SK-N-SH treated with all-trans-retinoic acid at 6 μM for 48 hours (cell line): ENCODE results near the gene LAPTM5.

ENCODE experiments used
- ATAC-seq: fragments of 200-7000 bp; cut with Tn5 transposase; 3 replicates; pipeline ENCODE4 v1.9.1; 2020; ENCODE audit warnings: mild to moderate bottlenecking, moderate library complexity
- ARNTL ChIP-seq: fragments of 450-650 bp; formaldehyde crosslinking; IDR thresholded peaks from 2 replicates; pipeline ENCODE4 v1.5.0; 2020; ENCODE audit warnings: low read depth, mild to moderate bottlenecking, moderate library complexity, borderline replicate concordance
- BACH2 ChIP-seq: fragments of 250-450 bp; sonication (Bioruptor Pico); IDR thresholded peaks from 2 replicates; pipeline ENCODE4 v1.9.0; 2021; ENCODE audit warnings: mild to moderate bottlenecking, borderline replicate concordance
- CREB5 ChIP-seq: fragments of 250-450 bp; sonication (Bioruptor Pico); IDR thresholded peaks from 2 replicates; pipeline ENCODE4 v1.5.1; 2020; ENCODE audit warnings: low read depth, mild to moderate bottlenecking, moderate library complexity
- CSDC2 ChIP-seq: fragments of 250-450 bp; sonication (Bioruptor Pico); IDR thresholded peaks from 2 replicates; pipeline ENCODE4 v1.5.0; 2020; ENCODE audit warnings: mild to moderate bottlenecking, moderate library complexity
- CSRNP3 ChIP-seq: fragments of 250-450 bp; sonication (Bioruptor Pico); IDR thresholded peaks from 2 replicates; pipeline ENCODE4 v1.5.1; 2021; ENCODE audit warnings: mild to moderate bottlenecking, moderate library complexity
- ESRRG ChIP-seq: fragments of 250-450 bp; sonication (Bioruptor Pico); IDR thresholded peaks from 2 replicates; pipeline ENCODE4 v1.6.1; 2021; ENCODE audit warnings: mild to moderate bottlenecking
- GLIS3 ChIP-seq: fragments of 250-450 bp; sonication (Bioruptor Pico); IDR thresholded peaks from 2 replicates; pipeline ENCODE4 v1.5.0; 2020; ENCODE audit warnings: mild to moderate bottlenecking, moderate library complexity
- ISL1 ChIP-seq: fragments of 250-450 bp; sonication (Bioruptor Pico); IDR thresholded peaks from 2 replicates; pipeline ENCODE4 v2.1.2; 2022; ENCODE audit warnings: mild to moderate bottlenecking, moderate library complexity
- PATZ1 ChIP-seq: fragments of 250-450 bp; sonication (Bioruptor Pico); IDR thresholded peaks from 2 replicates; pipeline ENCODE4 v1.8.0; 2020; ENCODE audit warnings: mild to moderate bottlenecking, moderate library complexity, borderline replicate concordance
- POU6F1 ChIP-seq: fragments of 250-450 bp; sonication (Bioruptor Pico); IDR thresholded peaks from 2 replicates; pipeline ENCODE4 v1.8.0; 2021; ENCODE audit warnings: low read depth, mild to moderate bottlenecking, moderate library complexity, borderline replicate concordance
- PPARA ChIP-seq: fragments of 250-450 bp; sonication (Bioruptor Pico); IDR thresholded peaks from 2 replicates; pipeline ENCODE4 v1.5.0; 2020; ENCODE audit warnings: mild to moderate bottlenecking, borderline replicate concordance
- RARB ChIP-seq: fragments of 250-450 bp; sonication (Bioruptor Pico); IDR thresholded peaks from 2 replicates; pipeline ENCODE4 v1.8.0; 2021; ENCODE audit warnings: mild to moderate bottlenecking, moderate library complexity
- SNAI2 ChIP-seq: fragments of 250-450 bp; sonication (Bioruptor Pico); IDR thresholded peaks from 2 replicates; pipeline ENCODE4 v1.5.0; 2020; ENCODE audit warnings: mild to moderate bottlenecking, moderate library complexity
- TCF4 ChIP-seq: fragments of 250-450 bp; sonication (Bioruptor Pico); IDR thresholded peaks from 2 replicates; pipeline ENCODE4 v1.8.0; 2021; ENCODE audit warnings: mild to moderate bottlenecking, moderate library complexity, borderline replicate concordance
- TOX ChIP-seq: fragments of 250-450 bp; sonication (Bioruptor Pico); IDR thresholded peaks from 2 replicates; pipeline ENCODE4 v1.8.0; 2021; ENCODE audit warnings: mild to moderate bottlenecking, moderate library complexity, borderline replicate concordance
- TSHZ2 ChIP-seq: fragments of 250-450 bp; sonication (Bioruptor Pico); IDR thresholded peaks from 2 replicates; pipeline ENCODE4 v1.5.0; 2020; ENCODE audit warnings: mild to moderate bottlenecking, moderate library complexity
- ZFP3 ChIP-seq: fragments of 250-450 bp; sonication (Bioruptor Pico); IDR thresholded peaks from 2 replicates; pipeline ENCODE4 v1.5.0; 2020; ENCODE audit warnings: mild to moderate bottlenecking, moderate library complexity
- ZFP30 ChIP-seq: fragments of 450-650 bp; formaldehyde crosslinking; IDR thresholded peaks from 2 replicates; pipeline ENCODE4 v1.5.0; 2022; ENCODE audit warnings: mild to moderate bottlenecking, moderate library complexity
- ZNF565 ChIP-seq: fragments of 450-650 bp; formaldehyde crosslinking; conservative IDR thresholded peaks from 2 replicates; pipeline ENCODE4 v1.5.0; 2020; ENCODE audit warnings: low read depth, mild to moderate bottlenecking, moderate library complexity
- ZNF70 ChIP-seq: fragments of 450-650 bp; formaldehyde crosslinking; IDR thresholded peaks from 2 replicates; pipeline ENCODE4 v1.5.0; 2020; ENCODE audit warnings: mild to moderate bottlenecking, moderate library complexity
- ZNF8 ChIP-seq: fragments of 450-650 bp; formaldehyde crosslinking; IDR thresholded peaks from 2 replicates; pipeline ENCODE4 v1.5.0; 2020; ENCODE audit warnings: mild to moderate bottlenecking, moderate library complexity

Gene LAPTM5

GRCh38 chr1:30713311-30713710 is 44.3 kb downstream of the LAPTM5 start:
- ATAC-seq, result no peak

GRCh38 chr1:30712583-30712982 is 45.0 kb downstream of the LAPTM5 start:
- no peak for TF ChIP-seq BACH2
- TF ChIP-seq SNAI2 (CRISPR knock-in tag), result no peak
- TF ChIP-seq ZNF8 (CRISPR knock-in tag), result no peak
- TF ChIP-seq CSDC2 (CRISPR knock-in tag), result no peak
- TF ChIP-seq, all 23 proteins: peak for 0

More at GRCh38 chr1:30713311-30713710, 44.3 kb downstream of the LAPTM5 start:
- no peak for TF ChIP-seq TCF4
- TF ChIP-seq PATZ1 (CRISPR knock-in tag), result no peak
- TF ChIP-seq ZFP30 (CRISPR knock-in tag), result no peak
- no peak for TF ChIP-seq ESRRG (CRISPR knock-in tag)
- no peak for TF ChIP-seq ZNF70 (CRISPR knock-in tag)
- no peak for TF ChIP-seq ISL1 (CRISPR knock-in tag)
- TF ChIP-seq ZNF565 (CRISPR knock-in tag), result no peak
- no peak for TF ChIP-seq ARNTL (CRISPR knock-in tag)
- TF ChIP-seq TOX (CRISPR knock-in tag), result no peak
- TF ChIP-seq GLIS3, result no peak
- TF ChIP-seq CREB5 (CRISPR knock-in tag), result no peak
- TF ChIP-seq RARB, result no peak
- no peak for TF ChIP-seq BACH2

GRCh38 chr1:30710407-30710806 is 47.2 kb downstream of the LAPTM5 start:
- TF ChIP-seq POU6F1 (CRISPR knock-in tag) (no peak), ARNTL (CRISPR knock-in tag) (no peak), ZFP3 (CRISPR knock-in tag) (no peak), CREB5 (CRISPR knock-in tag) (no peak), ZFP30 (CRISPR knock-in tag) (no peak), CSRNP3 (CRISPR knock-in tag) (no peak), PPARA (CRISPR knock-in tag) (no peak), ZNF8 (CRISPR knock-in tag) (no peak), SNAI2 (CRISPR knock-in tag) (no peak), TSHZ2 (CRISPR knock-in tag) (no peak), ISL1 (CRISPR knock-in tag) (no peak), TOX (CRISPR knock-in tag) (no peak)
- no peak for ATAC-seq

More at GRCh38 chr1:30712583-30712982, 45.0 kb downstream of the LAPTM5 start:
- no peak for ATAC-seq
